Activated CD8-positive, alpha-beta memory T cell treated with anti-CD3 and anti-CD28 coated beads, Interleukin-2, amount 50 U/mL, for 24 hours (primary cell): ENCODE results near the gene TPCN2.
"Not testable (repeated sequence)": the region's sequence is repeated elsewhere in the genome, so short reads cannot be mapped to it uniquely, and the experiment has no call there.

Source experiments
- DNase-seq: peaks from one replicate; pipeline ENCODE4 v3.0.0-alpha.2; 2020; ENCODE audit errors: extremely low read depth

Gene TPCN2

GRCh38 chr11:69075421-69076128 lies 26.8 kb downstream of the TPCN2 start:
- no peak for DNase-seq

- no peak for DNase-seq
Measured at GRCh38 chr11:69076129-69076791, 27.5 kb downstream of the TPCN2 start.

GRCh38 chr11:69076977-69077376 lies 28.2 kb downstream of the TPCN2 start:
- DNase-seq: not testable (repeated sequence)

DNA sequence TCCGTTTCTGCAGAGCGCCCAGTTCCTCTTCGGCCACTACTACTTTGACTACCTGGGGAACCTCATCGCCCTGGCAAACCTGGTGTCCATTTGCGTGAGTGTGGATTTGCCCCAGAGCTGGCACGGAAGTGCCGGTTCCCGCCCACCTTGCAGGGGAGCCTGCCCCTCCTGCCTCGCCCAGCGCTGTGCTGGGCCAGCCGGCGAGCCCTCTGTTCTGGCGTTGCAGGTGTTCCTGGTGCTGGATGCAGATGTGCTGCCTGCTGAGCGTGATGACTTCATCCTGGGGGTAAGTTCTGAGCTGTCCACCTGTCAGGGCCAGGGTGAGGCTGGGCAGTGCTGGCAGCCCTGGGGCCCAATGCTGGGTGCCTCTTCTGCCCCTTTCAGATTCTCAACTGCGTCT lies 29.8 kb downstream of the TPCN2 start:
- no peak for DNase-seq

DNA sequence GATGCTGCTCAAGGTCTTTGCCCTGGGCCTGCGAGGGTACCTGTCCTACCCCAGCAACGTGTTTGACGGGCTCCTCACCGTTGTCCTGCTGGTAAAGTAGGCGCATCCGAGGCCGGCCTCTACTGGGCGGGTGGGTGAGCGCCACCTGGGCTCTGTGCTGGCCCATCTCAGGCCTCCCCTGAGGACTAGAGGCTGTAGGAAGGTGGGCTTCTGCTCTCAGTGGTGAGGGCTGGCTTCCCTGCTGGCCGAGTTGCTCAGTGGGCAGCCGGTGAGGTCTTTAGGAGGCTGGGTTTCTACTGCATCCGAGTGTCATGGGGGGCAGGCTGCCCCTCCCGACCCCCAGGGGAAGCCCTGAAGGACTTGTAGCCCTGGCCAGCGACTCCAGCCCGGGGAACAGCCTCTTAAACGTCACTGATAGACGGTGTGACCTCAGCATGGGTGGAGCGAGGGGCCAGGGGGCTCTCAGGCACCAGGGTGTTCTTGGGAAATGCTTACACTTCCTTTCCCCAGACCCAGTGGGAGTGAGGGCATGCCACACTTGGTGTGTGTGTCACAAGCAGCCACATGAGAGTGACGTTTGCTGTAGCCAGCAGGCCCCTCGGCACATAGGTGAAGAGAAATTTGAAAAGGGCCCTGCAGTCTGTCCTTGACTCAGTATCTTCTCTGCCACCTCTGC lies 30.3 kb downstream of the TPCN2 start:
- no peak for DNase-seq

DNA sequence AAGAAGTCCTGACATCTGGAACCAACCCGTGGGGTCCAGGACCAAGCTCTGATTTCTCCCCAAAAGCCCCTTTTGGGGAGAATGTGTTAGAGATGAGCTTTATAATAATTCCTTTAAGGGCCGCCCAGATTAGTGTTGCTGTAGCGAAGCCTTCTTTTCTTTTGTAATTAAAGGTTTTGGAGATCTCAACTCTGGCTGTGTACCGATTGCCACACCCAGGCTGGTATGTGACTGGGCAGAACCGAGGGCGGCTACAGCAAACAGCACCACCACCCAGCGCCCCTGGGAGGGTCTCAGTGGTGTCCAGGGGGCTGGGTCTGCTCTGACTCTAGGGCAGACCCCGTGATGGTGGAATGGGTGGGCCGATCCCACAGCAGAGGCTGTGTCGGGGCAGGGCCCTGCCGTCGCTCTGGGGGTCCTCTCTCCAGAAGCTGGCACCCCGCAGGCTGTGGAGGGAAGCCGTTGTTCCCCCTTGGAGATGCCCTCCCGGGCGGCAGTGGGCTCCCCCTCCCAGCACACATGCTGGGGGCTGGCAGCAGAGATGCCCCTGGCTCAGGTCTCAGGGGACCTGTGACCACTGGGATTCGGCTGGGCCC lies 31.0 kb downstream of the TPCN2 start:
- DNase-seq: no peak

DNA sequence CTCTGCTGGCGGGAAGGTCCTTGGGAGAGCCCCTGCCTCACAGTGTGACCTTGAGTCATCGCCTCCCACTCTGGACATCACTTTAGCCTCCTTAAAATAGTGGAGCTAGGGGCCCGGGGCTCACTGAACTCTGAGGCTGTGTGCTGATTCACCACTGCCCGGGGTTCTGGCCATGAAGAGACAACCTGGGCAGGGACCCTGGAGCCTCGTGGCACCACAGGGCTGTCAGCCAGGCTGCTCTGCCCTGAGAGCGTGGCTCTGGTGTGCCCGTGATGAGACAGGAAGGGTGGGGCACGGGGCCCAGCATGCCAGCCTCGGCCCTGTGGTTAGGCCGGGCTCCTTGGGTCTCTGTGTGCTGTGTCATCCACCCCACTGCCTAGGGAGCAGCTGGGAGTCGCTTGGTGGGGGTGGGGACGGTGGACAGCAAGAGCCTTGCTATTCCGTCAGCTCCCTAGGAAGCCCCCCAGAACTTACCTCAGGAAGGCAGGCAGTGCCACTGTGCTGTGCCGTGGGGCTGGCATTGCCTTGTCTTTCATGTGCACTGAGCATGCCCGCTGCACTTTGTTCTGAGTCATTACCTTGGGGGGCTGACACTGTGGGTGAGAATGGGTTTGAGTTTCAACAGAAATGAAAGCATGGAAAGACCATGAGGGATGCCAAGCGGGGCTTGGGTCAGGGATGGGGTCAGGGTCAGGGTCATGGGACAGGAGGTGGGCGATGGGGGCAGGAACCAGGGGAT lies 31.7 kb downstream of the TPCN2 start:
- DNase-seq: no peak

DNA sequence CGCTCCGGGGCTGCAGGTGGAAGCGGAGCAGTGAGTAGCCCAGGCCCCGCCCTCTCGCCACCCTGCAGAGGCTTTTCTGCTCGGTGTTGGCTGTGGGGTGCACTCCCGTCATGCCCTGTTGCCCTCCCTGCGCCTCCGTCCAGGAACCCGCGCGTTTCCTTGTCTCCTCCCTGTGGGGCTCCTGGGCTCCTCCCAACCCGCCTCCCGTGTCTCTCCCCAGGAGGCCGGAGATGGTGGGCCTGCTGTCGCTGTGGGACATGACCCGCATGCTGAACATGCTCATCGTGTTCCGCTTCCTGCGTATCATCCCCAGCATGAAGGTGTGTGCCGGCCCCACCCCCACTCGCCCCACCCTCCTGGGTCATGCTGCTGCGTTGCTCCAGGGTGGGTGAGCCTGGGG lies 32.4 kb downstream of the TPCN2 start:
- no peak for DNase-seq

DNA sequence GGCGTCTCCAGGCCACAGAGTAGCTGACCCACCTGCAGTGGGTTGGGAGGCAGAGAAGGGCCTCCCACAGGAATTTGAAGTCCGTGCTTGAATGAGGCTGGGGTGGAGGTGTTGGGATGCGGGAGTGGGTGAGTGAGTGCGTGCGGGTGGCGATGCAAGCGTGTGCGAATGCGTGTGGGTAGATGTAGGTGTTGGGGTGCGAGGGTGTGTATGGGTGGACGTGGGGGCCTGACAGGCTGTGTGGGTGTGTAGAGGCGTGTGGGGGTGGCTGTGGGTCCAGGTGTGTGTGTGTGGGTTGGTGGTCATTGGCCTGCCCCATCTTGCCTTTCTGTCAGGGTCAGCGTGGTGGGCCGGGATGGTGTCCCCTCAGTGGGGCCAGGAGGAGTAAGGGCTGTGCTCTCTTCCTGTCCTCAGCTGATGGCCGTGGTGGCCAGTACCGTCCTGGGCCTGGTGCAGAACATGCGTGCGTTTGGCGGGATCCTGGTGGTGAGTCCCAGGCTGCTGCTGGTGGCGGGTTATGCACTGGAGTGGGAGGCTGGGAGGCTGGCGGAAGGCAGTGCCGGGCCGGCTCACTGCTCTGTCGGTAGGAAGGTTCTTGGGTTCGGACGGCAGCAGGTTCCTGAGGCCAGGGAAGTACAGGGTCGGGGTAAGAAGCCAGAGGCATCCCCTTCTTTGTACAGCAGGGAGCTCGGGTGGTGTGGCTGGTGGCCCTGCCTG lies 35.0 kb downstream of the TPCN2 start:
- no peak for DNase-seq

GRCh38 chr11:69084371-69084770 lies 35.6 kb downstream of the TPCN2 start:
- DNase-seq: no peak

DNA sequence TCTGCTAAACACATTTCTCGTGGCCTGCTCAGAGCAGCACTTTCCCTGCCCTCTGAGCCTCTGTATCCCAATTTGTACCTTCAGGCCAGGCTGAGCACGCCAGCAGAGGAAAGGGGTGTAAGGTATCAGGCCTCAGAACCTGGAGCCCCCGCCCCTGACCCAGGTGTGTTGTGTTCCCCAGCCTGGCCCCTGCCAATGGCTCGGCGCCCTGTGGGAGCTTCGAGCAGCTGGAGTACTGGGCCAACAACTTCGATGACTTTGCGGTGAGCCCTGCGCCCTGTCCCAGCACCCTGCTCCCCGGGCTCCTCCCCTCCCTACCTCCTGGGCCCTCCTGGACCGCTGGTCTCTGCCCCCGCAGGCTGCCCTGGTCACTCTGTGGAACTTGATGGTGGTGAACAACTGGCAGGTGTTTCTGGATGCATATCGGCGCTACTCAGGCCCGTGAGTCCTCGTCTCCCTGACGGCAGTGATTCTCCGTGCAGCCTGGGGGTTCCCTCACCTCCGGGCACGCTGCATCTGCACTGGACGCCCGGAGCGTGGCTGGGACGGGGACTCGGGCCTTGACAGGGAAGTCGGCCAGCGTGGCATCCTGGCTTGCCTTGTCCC lies 36.9 kb downstream of the TPCN2 start:
- DNase-seq: no peak

DNA sequence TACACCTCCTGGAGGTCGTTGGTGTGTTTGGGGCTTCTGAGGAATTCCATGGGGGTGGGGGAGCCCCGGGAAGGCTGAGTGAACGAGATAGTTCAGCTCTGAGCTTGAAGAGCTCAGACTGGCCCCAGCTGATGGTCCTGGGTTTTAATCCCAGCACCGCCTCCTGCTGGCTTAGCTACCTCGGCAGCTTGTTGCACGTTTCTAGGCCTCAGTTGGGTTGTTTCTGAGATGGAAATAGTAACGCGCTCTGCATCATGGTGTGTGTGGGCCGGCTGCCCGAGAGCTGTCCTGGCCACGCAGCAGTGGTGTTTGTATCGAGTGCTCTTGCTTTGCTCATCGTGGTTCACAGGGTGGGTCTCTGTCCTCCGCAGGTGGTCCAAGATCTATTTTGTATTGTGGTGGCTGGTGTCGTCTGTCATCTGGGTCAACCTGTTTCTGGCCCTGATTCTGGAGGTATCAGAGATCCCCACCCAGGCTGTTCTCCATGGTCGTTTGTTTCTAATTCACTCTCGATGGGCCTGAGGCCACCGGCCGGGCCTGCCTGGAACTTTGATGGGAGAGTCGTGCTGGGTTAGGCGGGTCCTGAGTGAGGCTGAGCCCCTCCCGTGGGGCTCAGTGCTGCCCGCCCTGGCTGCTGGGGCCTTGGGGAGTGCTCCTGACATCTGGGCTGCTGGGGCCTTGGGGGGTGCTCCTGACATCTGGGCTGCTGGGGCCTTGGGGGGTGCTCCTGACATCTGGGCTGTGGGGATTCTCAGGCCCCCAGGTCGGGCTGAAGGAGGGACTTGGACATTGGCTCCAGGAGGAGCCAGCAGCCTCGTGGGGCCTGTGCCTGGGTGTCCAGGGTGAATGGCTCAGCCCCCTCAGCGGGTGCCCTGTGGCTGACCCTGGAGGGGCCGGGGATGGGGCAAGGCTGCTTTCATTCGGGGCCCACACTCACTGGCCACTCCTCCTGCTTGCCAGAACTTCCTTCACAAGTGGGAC lies 37.7 kb downstream of the TPCN2 start:
- no peak for DNase-seq

- no peak for DNase-seq
Measured at GRCh38 chr11:69087133-69087524, 38.4 kb downstream of the TPCN2 start.

- DNase-seq: no peak
Measured at GRCh38 chr11:69087811-69088210, 39.1 kb downstream of the TPCN2 start.

GRCh38 chr11:69088676-69089146 lies 40.0 kb downstream of the TPCN2 start:
- DNase-seq: peak; percentile 32

DNA sequence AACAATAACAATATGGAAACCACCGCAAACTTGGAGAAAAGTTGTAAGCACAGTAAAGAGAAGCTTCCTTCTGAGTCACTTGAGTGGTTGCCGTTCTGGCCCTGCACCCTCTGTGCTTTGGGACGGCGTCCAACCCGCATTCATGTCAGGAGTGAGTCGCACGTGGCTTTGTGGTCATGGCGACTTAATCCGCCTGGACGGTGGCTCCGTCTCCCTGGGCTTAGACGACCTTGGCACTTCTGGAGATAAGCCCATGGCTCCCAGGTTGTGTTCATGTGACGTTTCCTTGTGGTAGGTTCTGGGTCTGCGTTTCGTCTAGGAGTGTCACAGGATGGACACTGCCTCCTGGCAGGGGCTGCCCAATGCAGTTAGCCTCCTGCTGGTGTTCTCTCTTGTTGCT lies 40.5 kb downstream of the TPCN2 start:
- no peak for DNase-seq

- no peak for DNase-seq
Measured at GRCh38 chr11:69091638-69092165, 43.0 kb downstream of the TPCN2 start.

DNA sequence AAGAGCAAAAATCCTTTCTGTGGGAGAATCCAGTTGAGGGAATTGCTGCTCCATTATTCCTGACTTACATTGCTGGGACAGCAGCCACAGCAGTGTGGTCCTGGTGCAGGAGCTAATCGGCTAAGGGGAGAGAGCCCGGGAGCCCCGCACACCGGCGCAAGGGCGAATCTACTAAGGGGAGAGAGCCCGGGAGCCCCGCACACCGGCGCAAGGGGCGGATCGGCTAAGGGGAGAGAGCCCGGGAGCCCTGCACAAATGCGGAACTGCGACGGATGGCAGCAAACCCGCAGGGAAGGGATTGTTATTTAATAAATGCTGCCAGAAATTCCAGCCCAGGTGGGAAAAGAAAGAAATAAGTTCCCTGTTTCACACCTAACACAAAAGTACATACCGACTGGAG lies 43.5 kb downstream of the TPCN2 start:
- DNase-seq: no peak

DNA sequence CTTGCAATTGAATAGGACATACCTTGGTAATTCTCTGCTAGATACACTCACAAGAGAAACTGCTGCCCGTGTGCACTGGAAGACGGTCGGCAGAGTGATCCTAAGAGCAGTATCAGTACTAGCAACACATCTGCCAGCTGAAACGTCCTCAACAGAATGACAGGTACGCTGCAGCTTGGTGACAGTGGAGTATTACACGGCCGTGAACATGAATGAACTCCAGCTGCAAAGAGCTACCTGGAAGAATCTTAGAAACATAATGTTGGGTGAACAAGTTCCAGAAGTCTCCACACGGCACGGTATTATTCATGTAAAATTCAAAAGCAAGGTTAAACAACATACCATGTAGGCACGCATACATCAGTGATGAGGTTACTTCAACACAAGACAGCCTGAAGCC lies 44.4 kb downstream of the TPCN2 start:
- no peak for DNase-seq
